Kidney (tissue), 14 donors: Measurements from ENCODE around the gene TRPM4. TPM values are rescaled to one million over a fixed set of nuclear protein-coding genes. Genes with fewer than 3 reads are reported as not detected.
"Not testable (repeated sequence)": the region's sequence is repeated elsewhere in the genome, so short reads cannot be mapped to it uniquely, and the experiment has no call there.

ENCODE experiments used
- DNase-seq, 5 donors: peaks; one replicate each; pipeline ENCODE4 v3.0.0-alpha.2; 2013 to 2020
- FAIRE-seq: peaks from 2 replicates; lab custom pipeline; 2012; peaks lifted over from hg19 to GRCh38; lab: Jason Lieb, UNC
- H3K27ac ChIP-seq, 2 donors: one replicate each; pipeline ENCODE4 v1.7.0; 2013; ENCODE audit warnings: low read depth in 2 of 2, low read length in 2 of 2, inconsistent platforms in 1 of 2
- H3K27me3 ChIP-seq: one replicate; pipeline ENCODE4 v1.7.1; 2013; ENCODE audit warnings: low read length, inconsistent platforms; ENCODE audit not compliant: control insufficient read depth, insufficient read depth
- H3K36me3 ChIP-seq, 3 donors: one replicate each; pipeline versions ENCODE4 v1.7.0 to v1.7.1; 2013; ENCODE audit warnings: low read length in 3 of 3, control low read depth in 1 of 3, inconsistent platforms in 1 of 3; ENCODE audit not compliant: insufficient read depth in 3 of 3, control insufficient read depth in 2 of 3
- H3K4me1 ChIP-seq, 3 donors: one replicate each; pipeline versions ENCODE4 v1.7.0 to v1.7.1; 2013; ENCODE audit warnings: low read length in 3 of 3, inconsistent platforms in 1 of 3, low read depth in 1 of 3; ENCODE audit not compliant: control insufficient read depth in 2 of 3, insufficient read depth in 2 of 3
- H3K4me3 ChIP-seq, 3 donors: one replicate each; pipeline versions ENCODE4 v1.7.0 to v1.8.1; 2013; ENCODE audit warnings: low read length in 3 of 3, control low read depth in 1 of 3, inconsistent platforms in 1 of 3
- H3K9ac ChIP-seq, 3 donors: one replicate each; pipeline versions ENCODE4 v1.7.0 to v1.7.1; 2013; ENCODE audit warnings: low read length in 3 of 3, control low read depth in 1 of 3, inconsistent platforms in 1 of 3
- H3K9me3 ChIP-seq, 3 donors: one replicate each; pipeline versions ENCODE4 v1.7.0 to v1.7.1; 2013; ENCODE audit warnings: low read length in 3 of 3, control low read depth in 1 of 3, inconsistent platforms in 1 of 3; ENCODE audit not compliant: control insufficient read depth in 2 of 3, insufficient read depth in 1 of 3
- intact Hi-C: fragments of 100-400 bp; cut with DNase I; formaldehyde crosslinking; loops from one replicate; pipeline ENCODE4 v1.11.1; 2022
- polyA plus RNA-seq: library from polyadenylated mRNA; stranded (reverse); fragments of 350-450 nt; fragmentation: Illumina TruSeq; extraction: RNeasy Lipid Tissue Mini Kit (QIAGEN cat#74804); gene quantifications from one replicate; pipeline ENCODE4 v1.2.3, GENCODE V29; 2014; ENCODE audit warnings: low read depth, low replicate concordance; ENCODE audit not compliant: insufficient read depth
- total RNA-seq: library from RNA; stranded (reverse); fragmentation: NEBNext Ultra II Directional; extraction: Animal tissue kit (Norgen Biotek cat#: 25700); gene quantifications from one replicate; pipeline ENCODE4 v1.2.1, GENCODE V29; 2021
- TF ChIP-seq, protein P1 (sequence below): IDR thresholded peaks from 3 replicates; pipeline ENCODE4 v1.5.1; 2012; ENCODE audit warnings: mild to moderate bottlenecking, moderate library complexity, borderline replicate concordance; ENCODE audit not compliant: insufficient read depth; ENCODE audit errors: extremely low read depth
- donor health status: control.
- donor health status: control.
- donor health status: control.
- donor health status: control.
- donor health status: control.
- donor health status: DM: yes; HTN: yes; CAD: no.
- donor health status: Normal renal cell carcinoma (clear cell type).

The TRPM4 gene
- total and polyA plus RNA-seq, 2 donors from 2014 or later: 47.6 to 89.1 TPM

DNA sequence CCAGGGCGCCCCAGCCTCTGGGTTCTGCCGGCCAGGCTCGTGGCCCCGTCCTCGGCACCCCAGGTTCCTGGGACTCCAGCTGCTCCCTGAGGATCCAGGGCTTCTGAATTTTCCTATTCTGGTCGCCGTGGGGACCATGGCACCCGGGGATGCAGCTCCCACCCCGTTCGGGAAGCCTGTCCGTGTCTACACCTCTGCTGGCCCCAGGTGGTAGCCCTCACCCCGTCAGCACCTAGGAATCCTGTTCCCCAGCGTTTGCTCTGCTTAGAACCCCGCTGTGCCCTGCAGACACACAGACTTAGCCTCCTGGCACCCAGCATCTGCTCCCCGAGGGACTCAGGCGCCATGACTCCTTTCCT is 37.3 kb upstream of the TRPM4 start:
- intact Hi-C loops: no loop called here
- H3K4me1 ChIP-seq: peaks cover 0 to 11% (median 7%) of the 10 kb centered on the region in 3 donors
- TF ChIP-seq, protein P1, sequence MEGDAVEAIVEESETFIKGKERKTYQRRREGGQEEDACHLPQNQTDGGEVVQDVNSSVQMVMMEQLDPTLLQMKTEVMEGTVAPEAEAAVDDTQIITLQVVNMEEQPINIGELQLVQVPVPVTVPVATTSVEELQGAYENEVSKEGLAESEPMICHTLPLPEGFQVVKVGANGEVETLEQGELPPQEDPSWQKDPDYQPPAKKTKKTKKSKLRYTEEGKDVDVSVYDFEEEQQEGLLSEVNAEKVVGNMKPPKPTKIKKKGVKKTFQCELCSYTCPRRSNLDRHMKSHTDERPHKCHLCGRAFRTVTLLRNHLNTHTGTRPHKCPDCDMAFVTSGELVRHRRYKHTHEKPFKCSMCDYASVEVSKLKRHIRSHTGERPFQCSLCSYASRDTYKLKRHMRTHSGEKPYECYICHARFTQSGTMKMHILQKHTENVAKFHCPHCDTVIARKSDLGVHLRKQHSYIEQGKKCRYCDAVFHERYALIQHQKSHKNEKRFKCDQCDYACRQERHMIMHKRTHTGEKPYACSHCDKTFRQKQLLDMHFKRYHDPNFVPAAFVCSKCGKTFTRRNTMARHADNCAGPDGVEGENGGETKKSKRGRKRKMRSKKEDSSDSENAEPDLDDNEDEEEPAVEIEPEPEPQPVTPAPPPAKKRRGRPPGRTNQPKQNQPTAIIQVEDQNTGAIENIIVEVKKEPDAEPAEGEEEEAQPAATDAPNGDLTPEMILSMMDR: no peak
- H3K9me3 ChIP-seq: no peaks in the 10 kb centered on the region
- DNase-seq (no peak), FAIRE-seq (no peak)
- no peaks in the 10 kb centered on the region for H3K36me3 ChIP-seq
- peaks cover 5% of the 10 kb centered on the region for H3K27me3 ChIP-seq
- H3K9ac ChIP-seq: no peak overlapping the region
- H3K4me3 ChIP-seq: no peak overlapping the region
- H3K27ac ChIP-seq: no peak overlapping the region

DNA sequence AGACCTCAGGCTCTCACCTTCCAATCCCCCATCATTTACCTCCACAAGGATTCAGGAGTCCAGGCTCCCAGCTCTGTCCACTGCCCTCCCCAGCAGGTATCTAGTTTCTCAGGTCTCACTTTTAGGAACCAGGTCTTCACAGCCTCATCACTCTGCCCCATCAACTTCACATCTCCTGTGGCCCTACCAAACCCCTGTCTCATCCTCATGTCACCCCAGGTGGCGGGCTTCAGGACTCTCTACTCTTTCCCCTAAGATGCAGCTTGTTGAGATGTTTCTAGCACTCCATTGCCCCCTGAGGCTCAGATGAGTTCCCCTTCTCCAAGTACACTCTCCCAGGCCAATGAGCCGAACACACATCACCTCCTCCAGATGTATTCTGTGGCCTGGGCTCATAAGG is 36.7 kb upstream of the TRPM4 start:
- H3K27me3 ChIP-seq: peaks cover 5% of the 10 kb centered on the region
- no peak for DNase-seq
- FAIRE-seq: no peak

DNA sequence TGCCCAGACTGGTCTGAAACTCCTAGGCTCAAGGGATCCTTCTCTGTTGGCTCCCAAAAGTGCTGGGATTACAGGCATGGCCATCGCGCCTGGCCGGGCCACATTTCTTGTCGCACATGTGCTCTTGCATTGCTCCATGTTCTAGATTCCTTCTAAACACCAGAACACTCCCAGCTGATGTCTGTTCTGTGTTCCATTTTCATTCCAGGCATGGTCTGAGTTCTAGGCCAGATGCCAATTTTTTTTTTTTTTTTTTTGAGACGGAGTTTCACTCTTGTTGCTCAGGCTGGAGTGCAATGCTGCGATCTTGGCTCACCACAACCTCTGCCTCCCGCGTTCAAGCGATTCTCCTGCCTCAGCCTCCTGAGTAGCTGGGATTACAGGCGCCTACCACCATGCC is 35.8 kb upstream of the TRPM4 start:
- FAIRE-seq, H3K9ac ChIP-seq, H3K36me3 ChIP-seq, H3K27ac ChIP-seq, H3K27me3 ChIP-seq, H3K9me3 ChIP-seq, H3K4me3 ChIP-seq, intact Hi-C loops, DNase-seq: not testable (repeated sequence)
- peaks cover 0 to 11% (median 7%) of the 10 kb centered on the region in 3 donors for H3K4me1 ChIP-seq

More for the DNA sequence above, 36.7 kb upstream of the TRPM4 start:
- intact Hi-C loops: no loop called here
- H3K4me3 ChIP-seq: no peak overlapping the region
- no peaks in the 10 kb centered on the region for H3K36me3 ChIP-seq
- no peaks in the 10 kb centered on the region for H3K9me3 ChIP-seq
- no peak overlapping the region for H3K9ac ChIP-seq
- TF ChIP-seq, protein P1: no peak
- no peak overlapping the region for H3K27ac ChIP-seq
- peaks cover 0 to 11% (median 7%) of the 10 kb centered on the region in 3 donors for H3K4me1 ChIP-seq

DNA sequence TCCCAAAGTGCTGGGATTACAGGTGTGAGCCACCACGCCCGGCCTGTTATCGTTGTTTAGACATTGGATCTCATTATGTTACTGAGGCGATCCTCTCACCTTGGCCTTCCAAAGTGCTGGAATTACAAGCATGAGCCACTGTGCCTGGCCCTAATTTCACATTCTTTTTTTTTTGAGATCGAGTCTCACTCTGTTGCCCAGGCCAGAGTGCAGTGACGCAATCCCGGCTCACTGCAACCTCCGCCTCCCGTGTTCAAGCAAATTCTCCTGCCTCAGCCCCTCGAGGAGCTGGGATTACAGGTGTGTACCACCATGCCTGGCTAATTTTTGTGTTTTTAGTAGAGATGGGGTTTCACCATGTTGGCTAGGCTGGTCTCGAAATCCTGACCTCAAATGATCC is 34.3 kb upstream of the TRPM4 start:
- DNase-seq, H3K4me1 ChIP-seq, H3K27ac ChIP-seq, H3K9ac ChIP-seq, H3K27me3 ChIP-seq, H3K4me3 ChIP-seq, H3K36me3 ChIP-seq, FAIRE-seq, intact Hi-C loops, H3K9me3 ChIP-seq: not testable (repeated sequence)
